Measurements from ENCODE around the gene TUFT1. TPM values are rescaled to one million over a fixed set of nuclear protein-coding genes. Genes with fewer than 3 reads are reported as not detected.
"Not testable (repeated sequence)": the region's sequence is repeated elsewhere in the genome, so short reads cannot be mapped to it uniquely, and the experiment has no call there.

The TUFT1 gene
- total RNA-seq, 2 experiments from 2014 or later: 4.5 to 4.9 TPM

GRCh38 chr1:151516031-151516511 is 24.0 kb upstream of the TUFT1 start:
- ChIA-PET POLR2A (no interaction called here), CTCF (interaction anchor here (1.1 kb wide), 1 partner anchor 72 kb away, joined by 4 read pairs; no protein-coding TSS in a partner anchor)
- DNase-seq: no peak
- Mint-ChIP-seq H3K4me1 (peaks cover 20% of the 10 kb centered on the region), H3K27me3 (peaks cover 2% of the 10 kb centered on the region), H3K36me3 (ENCODE audit: low read depth) (no peaks in the 10 kb centered on the region), H3K4me3 (no peak overlapping the region), H3K27ac (no peak overlapping the region), H3K9me3 (no peaks in the 10 kb centered on the region)

GRCh38 chr1:151518431-151518830 is 21.7 kb upstream of the TUFT1 start:
- Mint-ChIP-seq H3K27ac (no peak overlapping the region), H3K4me1 (peaks cover 7% of the 10 kb centered on the region), H3K36me3 (ENCODE audit: low read depth) (no peaks in the 10 kb centered on the region), H3K27me3 (peaks cover 2% of the 10 kb centered on the region), H3K9me3 (no peaks in the 10 kb centered on the region), H3K4me3 (no peak overlapping the region)
- ChIA-PET POLR2A (interaction anchor here (0.9 kb wide), 1 partner anchor 16 kb away, joined by 3 read pairs; no protein-coding TSS in a partner anchor), CTCF (no interaction called here)
- no peak for DNase-seq

DNA sequence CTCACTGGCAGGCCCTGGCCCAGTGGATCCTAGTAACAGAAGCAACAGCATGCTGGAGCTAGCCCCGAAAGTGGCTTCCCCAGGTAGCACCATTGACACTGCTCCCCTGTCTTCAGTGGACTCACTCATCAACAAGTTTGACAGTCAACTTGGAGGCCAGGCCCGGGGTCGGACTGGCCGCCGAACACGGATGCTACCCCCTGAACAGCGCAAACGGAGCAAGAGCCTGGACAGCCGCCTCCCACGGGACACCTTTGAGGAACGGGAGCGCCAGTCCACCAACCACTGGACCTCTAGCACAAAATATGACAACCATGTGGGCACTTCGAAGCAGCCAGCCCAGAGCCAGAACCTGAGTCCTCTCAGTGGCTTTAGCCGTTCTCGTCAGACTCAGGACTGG is 21.2 kb upstream of the TUFT1 start:
- H3K4me3 Mint-ChIP-seq: no peak overlapping the region
- no peak overlapping the region for H3K27ac Mint-ChIP-seq
- H3K27me3 Mint-ChIP-seq: peaks cover 2% of the 10 kb centered on the region
- ChIA-PET CTCF (no interaction called here), POLR2A (no interaction called here)
- H3K4me1 Mint-ChIP-seq: peaks cover 2% of the 10 kb centered on the region
- no peaks in the 10 kb centered on the region for H3K9me3 Mint-ChIP-seq
- no peak for DNase-seq
- no peaks in the 10 kb centered on the region for H3K36me3 Mint-ChIP-seq (ENCODE audit: low read depth)

DNA sequence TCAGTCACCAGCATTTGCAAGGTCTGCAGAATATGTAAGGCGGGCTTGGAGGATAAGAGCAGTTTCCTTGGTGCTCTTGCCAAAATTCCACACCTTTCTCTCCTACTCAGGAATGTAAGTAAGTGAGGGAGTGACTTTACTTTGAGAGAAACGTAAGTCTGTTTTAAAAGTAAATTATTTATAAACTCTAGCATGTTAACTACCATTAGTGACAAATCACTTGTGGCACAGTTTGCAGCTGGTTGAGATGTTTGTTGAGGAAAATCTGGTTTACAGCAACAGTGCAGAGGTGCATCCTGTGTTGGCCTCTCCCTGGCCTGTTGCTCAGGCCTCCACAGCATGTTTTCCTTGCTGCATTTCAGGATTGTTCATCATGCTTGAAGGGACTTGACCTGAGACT is 20.4 kb upstream of the TUFT1 start:
- H3K27me3 Mint-ChIP-seq: no peaks in the 10 kb centered on the region
- H3K36me3 Mint-ChIP-seq (ENCODE audit: low read depth): no peaks in the 10 kb centered on the region
- DNase-seq: no peak
- ChIA-PET POLR2A (no interaction called here), CTCF (interaction anchor here (1.6 to 1.7 kb wide), 2 partner anchors 9 to 16 kb away, joined by 5 read pairs; partner anchors contain the start of gene CGN)
- no peaks in the 10 kb centered on the region for H3K4me1 Mint-ChIP-seq
- H3K27ac Mint-ChIP-seq: no peak overlapping the region
- H3K9me3 Mint-ChIP-seq: no peaks in the 10 kb centered on the region
- H3K4me3 Mint-ChIP-seq: no peak overlapping the region

- Mint-ChIP-seq H3K27ac (no peak overlapping the region), H3K27me3 (no peaks in the 10 kb centered on the region), H3K4me3 (no peak overlapping the region), H3K9me3 (no peaks in the 10 kb centered on the region), H3K4me1 (no peaks in the 10 kb centered on the region), H3K36me3 (ENCODE audit: low read depth) (no peaks in the 10 kb centered on the region)
- no peak for DNase-seq
- ChIA-PET POLR2A (interaction anchor here (1.0 kb wide), 1 partner anchor 8 kb away, joined by 3 read pairs; no protein-coding TSS in a partner anchor), CTCF (interaction anchor here (1.6 to 1.7 kb wide), 2 partner anchors 10 to 15 kb away, joined by 5 read pairs; partner anchors contain the start of gene CGN)
Observed at GRCh38 chr1:151520359-151520758, 19.8 kb upstream of the TUFT1 start.

DNA sequence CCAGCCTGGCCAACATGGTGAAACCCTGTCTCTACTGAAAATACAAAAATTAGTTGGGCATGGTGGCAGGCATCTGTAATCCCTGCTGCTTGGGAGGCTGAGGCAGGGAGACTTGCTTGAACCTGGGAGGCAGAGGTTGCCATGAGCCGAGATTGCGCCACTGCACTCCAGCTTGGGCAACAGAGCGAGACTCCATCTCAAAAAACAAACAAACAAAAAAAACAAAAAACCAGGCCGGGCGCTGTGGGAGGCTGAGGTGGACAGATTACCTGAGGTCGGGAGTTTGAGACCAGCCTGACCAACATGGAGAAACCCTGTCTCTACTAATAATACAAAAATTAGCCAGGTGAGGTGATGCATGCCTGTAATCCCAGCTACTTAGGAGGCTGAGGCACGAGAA is 17.7 kb upstream of the TUFT1 start:
- POLR2A ChIA-PET; H3K4me3 Mint-ChIP-seq; CTCF ChIA-PET; H3K9me3 Mint-ChIP-seq; DNase-seq; H3K4me1 Mint-ChIP-seq; H3K36me3 Mint-ChIP-seq (ENCODE audit: low read depth); H3K27ac Mint-ChIP-seq; H3K27me3 Mint-ChIP-seq: not testable (repeated sequence)

DNA sequence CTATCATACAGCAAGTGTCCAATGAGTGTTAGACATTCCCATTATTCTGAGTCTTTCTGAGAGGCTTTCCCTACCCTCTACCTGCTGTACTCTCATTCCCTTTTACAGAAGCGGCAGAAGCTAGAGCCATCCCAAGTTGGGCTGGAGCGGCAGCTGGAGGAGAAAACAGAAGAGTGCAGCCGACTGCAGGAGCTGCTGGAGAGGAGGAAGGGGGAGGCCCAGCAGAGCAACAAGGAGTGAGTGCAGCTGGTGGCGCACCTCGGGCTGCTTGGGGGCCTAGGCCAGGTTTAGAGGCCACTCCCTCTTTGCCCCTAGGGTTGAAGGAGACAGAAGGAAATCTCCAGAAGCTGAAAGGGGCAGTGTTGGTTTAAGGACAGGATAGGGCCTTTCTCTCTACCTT is 16.8 kb upstream of the TUFT1 start:
- Mint-ChIP-seq H3K36me3 (ENCODE audit: low read depth) (no peaks in the 10 kb centered on the region), H3K4me3 (no peak overlapping the region), H3K27me3 (no peaks in the 10 kb centered on the region), H3K27ac (no peak overlapping the region), H3K9me3 (no peaks in the 10 kb centered on the region), H3K4me1 (no peaks in the 10 kb centered on the region)
- ChIA-PET POLR2A (no interaction called here), CTCF (no interaction called here)
- no peak for DNase-seq

- ChIA-PET POLR2A (no interaction called here), CTCF (no interaction called here)
- no peak overlapping the region for H3K4me3 Mint-ChIP-seq
Observed at GRCh38 chr1:151524736-151525135, 15.4 kb upstream of the TUFT1 start.

GRCh38 chr1:151526735-151527525 is 13.2 kb upstream of the TUFT1 start:
- DNase-seq: no peak
- ChIA-PET POLR2A (no interaction called here), CTCF (interaction anchor here (0.6 kb wide), 1 partner anchor 62 kb away, joined by 3 read pairs; no protein-coding TSS in a partner anchor)
- Mint-ChIP-seq H3K4me3 (no peak overlapping the region), H3K27ac (no peak overlapping the region), H3K36me3 (ENCODE audit: low read depth) (no peaks in the 10 kb centered on the region), H3K27me3 (no peaks in the 10 kb centered on the region), H3K4me1 (no peaks in the 10 kb centered on the region), H3K9me3 (no peaks in the 10 kb centered on the region)

More at GRCh38 chr1:151524736-151525135, 15.4 kb upstream of the TUFT1 start:
- Mint-ChIP-seq H3K4me1 (no peaks in the 10 kb centered on the region), H3K9me3 (no peaks in the 10 kb centered on the region), H3K36me3 (ENCODE audit: low read depth) (no peaks in the 10 kb centered on the region), H3K27ac (no peak overlapping the region), H3K27me3 (no peaks in the 10 kb centered on the region)
- DNase-seq: no peak

GRCh38 chr1:151529211-151529702 is 10.9 kb upstream of the TUFT1 start:
- no peak overlapping the region for H3K4me3 Mint-ChIP-seq
- POLR2A ChIA-PET: no interaction called here
- H3K4me1 Mint-ChIP-seq: no peaks in the 10 kb centered on the region
- no peak overlapping the region for H3K27ac Mint-ChIP-seq
- CTCF ChIA-PET: no interaction called here
- DNase-seq: no peak
- no peaks in the 10 kb centered on the region for H3K9me3 Mint-ChIP-seq
- H3K36me3 Mint-ChIP-seq (ENCODE audit: low read depth): no peaks in the 10 kb centered on the region
- no peaks in the 10 kb centered on the region for H3K27me3 Mint-ChIP-seq

GRCh38 chr1:151529781-151530180 is 10.3 kb upstream of the TUFT1 start:
- H3K27ac Mint-ChIP-seq: no peak overlapping the region
- no peaks in the 10 kb centered on the region for H3K27me3 Mint-ChIP-seq
- DNase-seq: no peak
- no peaks in the 10 kb centered on the region for H3K9me3 Mint-ChIP-seq
- no peaks in the 10 kb centered on the region for H3K4me1 Mint-ChIP-seq
- ChIA-PET POLR2A (interaction anchor here (0.9 kb wide), 1 partner anchor 10 kb away, joined by 3 read pairs; no protein-coding TSS in a partner anchor), CTCF (no interaction called here)
- no peaks in the 10 kb centered on the region for H3K36me3 Mint-ChIP-seq (ENCODE audit: low read depth)
- no peak overlapping the region for H3K4me3 Mint-ChIP-seq

DNA sequence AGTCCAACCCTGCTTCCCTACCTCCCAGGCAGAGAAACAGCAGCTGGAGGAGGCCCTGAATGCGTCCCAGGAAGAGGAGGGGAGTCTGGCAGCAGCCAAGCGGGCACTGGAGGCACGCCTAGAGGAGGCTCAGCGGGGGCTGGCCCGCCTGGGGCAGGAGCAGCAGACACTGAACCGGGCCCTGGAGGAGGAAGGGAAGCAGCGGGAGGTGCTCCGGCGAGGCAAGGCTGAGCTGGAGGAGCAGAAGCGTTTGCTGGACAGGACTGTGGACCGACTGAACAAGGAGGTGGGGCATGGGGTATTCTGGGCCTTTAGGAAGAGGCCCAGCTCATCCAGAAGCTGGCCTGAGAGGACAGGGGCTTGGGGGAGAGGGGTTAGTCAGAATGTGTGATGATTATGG is 9.6 kb upstream of the TUFT1 start:
- H3K27ac Mint-ChIP-seq: no peak overlapping the region
- CTCF ChIA-PET: no interaction called here

DNA sequence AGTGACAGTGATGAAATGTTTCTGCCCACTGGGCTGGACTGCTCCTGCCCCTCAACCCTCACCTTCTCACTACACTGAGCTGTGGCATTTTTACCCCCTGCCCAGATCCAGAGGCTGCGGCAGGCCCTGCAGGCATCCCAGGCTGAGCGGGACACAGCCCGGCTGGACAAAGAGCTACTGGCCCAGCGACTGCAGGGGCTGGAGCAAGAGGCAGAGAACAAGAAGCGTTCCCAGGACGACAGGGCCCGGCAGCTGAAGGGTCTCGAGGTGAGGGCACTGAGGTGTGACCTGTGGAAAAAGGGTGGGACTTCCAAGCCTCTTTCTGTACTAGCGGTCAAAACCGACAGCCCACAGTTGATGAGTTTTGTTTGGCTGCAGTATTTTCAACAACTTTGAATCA is 6.2 kb upstream of the TUFT1 start:
- Mint-ChIP-seq H3K4me3 (no peak overlapping the region), H3K4me1 (no peaks in the 10 kb centered on the region), H3K27ac (no peak overlapping the region), H3K9me3 (no peaks in the 10 kb centered on the region), H3K27me3 (no peaks in the 10 kb centered on the region), H3K36me3 (ENCODE audit: low read depth) (no peaks in the 10 kb centered on the region)
- ChIA-PET CTCF (interaction anchor here (0.7 to 2.2 kb wide), 4 partner anchors 23 to 201 kb away, joined by 3 to 6 read pairs (median 6); partner anchors contain the start of gene CGN), POLR2A (no interaction called here)
- DNase-seq: no peak

More for the DNA sequence above, 9.6 kb upstream of the TUFT1 start:
- no peak for DNase-seq
- H3K4me1 Mint-ChIP-seq: no peaks in the 10 kb centered on the region
- POLR2A ChIA-PET: interaction anchor here (0.9 kb wide), 1 partner anchor 9 kb away, joined by 3 read pairs; no protein-coding TSS in a partner anchor
- no peak overlapping the region for H3K4me3 Mint-ChIP-seq
- H3K9me3 Mint-ChIP-seq: no peaks in the 10 kb centered on the region
- no peaks in the 10 kb centered on the region for H3K36me3 Mint-ChIP-seq (ENCODE audit: low read depth)
- no peaks in the 10 kb centered on the region for H3K27me3 Mint-ChIP-seq
